T1000 (cell line): ENCODE data around the gene MCUB.
"Not testable (repeated sequence)": the region's sequence is repeated elsewhere in the genome, so short reads cannot be mapped to it uniquely, and the experiment has no call there.

Experiments used
- DNase-seq: peaks from one replicate; lab custom pipeline; 2025; ENCODE audit warnings: mixed read lengths; lab: John Stamatoyannopoulos, UW

The MCUB gene

DNA sequence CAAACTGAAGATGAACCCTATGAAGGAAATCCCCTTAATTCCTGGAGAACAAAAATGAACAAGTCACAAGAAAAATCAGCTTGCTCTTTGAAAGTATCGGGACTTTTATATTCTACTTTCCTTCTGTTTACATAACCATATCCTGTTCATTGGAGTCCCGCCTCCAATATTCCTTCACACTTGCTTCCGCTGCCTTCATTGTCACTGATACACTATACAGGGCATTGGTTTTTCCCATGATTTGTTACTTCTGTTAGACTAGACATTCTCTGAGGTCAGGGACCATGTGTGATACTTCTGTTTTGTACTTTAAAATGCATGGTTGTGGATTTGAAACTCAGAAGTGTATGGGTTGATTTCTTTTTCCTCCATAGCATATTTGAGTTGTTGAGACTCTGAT, 18.8 kb downstream of the MCUB start:
- DNase-seq = no peak

DNA sequence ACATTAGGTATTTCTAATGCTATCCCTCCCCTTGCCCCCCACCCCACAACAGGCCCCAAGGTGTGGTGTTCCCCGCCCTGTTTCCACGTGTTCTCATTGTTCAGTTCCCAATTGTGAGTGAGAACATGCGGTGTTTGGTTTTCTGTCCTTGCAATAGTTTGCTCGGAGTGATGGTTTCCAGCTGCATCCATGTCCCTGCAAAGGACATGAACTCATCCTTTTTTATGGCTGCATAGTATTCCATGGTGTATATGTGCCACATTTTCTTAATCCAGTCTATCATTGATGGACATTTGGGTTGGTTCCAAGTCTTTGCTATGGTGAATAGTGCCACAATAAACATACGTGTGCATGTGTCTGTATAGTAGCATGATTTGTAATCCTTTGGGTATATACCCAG, 20.0 kb downstream of the MCUB start:
- DNase-seq = not testable (repeated sequence)

DNA sequence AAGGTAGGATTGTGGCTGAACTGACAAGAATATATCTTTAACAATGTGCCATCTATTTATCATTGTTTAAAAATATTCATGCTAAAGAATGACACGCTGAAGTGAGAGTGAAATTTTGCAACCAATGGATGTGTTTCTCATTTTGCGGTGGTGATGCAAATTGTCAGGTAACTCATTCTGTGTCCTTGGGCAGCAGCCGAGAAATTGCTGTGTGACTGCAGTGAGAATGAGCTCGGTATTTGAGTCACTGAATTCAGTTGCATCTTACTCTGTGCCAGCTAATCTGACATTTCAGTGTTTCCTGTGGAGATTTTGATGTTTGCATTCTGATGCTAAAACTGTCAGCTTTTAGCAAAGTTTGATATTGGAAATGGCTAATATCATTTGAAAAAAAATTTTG, 28.1 kb downstream of the MCUB start:
- DNase-seq = no peak

DNA sequence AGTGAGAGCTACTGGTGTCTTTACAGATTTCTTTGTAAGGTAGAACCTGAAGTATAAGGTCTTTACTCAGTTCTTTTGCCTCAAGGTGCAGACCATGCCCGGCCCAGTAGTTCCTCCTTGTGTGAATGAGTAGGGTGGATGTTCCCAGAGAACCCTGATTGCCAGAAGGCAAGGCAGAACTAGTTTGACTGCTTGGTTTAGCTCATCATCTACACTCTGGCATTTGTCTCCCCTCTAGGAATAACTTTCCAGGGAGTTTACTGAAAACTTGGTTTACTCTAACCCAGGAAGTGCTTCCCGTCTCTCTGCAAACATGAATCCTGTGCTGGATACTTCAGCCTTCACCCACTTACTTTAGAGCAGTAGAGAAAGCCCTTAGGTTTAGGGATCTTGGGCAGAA, 29.1 kb downstream of the MCUB start:
- no peak for DNase-seq

DNA sequence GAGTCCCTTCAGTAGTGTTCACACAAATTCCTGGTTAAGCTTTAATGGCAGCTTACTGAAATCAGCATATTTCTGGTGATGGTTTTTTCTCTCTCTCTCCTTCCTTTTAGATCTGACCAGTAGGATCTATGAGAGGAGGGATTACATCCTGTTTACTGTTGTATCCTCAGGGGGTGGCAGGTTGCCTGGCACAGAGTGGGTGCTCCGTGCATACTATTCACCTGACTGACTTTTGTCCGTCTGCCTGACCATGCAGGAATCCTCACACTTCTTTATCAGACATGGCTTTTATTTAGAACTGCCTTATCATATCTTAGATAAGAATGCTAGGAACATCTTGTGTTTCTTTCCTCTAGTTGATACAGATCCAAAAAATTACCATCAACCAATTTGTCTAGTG, 29.6 kb downstream of the MCUB start:
- no peak for DNase-seq

DNA sequence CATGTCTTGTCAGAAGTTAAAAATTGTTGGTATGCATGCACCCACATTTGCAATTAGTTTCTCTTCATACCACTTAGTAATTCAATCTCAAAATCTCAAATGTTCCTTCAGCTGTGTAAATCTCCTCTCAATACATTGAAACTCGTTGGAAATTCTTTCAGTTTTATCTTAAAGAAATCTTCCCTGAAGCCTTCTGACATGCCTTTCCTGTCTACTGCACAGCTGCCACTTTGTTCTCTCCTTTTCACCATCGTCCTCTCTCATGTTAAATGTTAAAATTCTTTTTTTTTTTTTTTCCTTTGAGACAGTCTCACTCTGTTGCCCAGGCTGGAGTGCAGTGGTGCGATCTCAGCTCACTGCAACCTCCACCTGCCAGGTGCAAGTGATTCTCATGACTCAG, 30.9 kb downstream of the MCUB start:
- no peak for DNase-seq

DNA sequence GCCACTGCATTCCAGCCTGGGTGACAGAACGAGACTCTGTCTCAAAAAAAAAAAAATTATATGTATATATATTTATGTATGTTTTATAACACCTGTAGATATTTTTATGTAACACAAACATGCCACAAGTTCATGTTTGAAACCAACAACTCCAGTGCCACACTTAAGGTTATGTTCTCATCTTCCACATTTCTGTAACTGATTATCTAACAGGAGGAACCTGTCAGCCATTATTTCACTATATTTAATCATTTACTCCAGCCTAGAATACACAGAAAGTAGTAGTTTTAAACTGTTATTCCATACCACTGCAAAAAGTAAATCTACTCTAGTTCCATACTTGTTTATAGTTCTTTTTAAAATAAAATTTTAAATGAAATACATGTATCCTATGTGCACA, 32.3 kb downstream of the MCUB start:
- DNase-seq = no peak

DNA sequence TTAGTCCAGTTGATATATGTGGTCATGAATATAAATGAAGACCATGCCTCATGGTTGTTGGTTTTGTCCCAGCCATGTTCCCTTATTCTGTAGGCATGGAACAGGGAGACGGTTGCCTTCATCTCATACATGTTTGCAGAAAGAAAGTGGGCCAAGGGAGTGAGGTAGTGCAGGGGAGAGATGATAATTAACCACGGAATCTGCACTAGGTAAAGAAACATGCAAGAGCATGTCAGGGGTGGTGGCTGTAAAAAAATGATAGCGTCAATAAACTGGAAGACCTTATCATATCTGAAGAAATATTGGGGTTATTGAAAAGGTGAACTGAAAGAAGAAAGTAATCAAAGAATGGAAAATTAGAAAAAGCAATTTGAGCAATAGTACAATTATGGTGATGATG, 35.1 kb downstream of the MCUB start:
- not testable (repeated sequence) for DNase-seq

DNA sequence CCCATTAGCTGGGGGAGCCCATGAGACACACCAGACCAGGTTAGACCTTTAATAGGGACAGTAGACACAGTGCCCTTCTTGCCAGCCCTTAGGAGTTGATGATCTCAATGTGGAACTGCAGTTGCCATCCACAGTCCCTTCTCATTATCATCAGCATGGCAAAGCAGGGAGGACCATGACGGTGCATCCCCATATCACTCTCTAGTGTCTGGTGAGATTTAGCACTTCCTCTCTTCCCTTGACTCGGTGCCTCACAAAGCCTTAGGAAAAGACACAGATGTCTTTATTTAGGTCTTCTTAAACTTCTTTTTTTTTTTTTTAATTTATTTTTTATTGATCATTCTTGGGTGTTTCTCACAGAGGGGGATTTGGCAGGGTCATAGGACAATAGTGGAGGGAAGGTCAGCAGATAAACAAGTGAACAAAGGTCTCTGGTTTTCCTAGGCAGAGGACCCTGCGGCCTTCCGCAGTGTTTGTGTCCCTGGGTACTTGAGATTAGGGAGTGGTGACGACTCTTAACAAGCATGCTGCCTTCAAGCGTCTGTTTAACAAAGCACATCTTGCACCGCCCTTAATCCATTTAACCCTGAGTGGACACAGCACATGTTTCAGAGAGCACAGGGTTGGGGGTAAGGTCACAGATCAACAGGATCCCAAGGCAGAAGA, 36.5 kb downstream of the MCUB start:
- DNase-seq = not testable (repeated sequence)

DNA sequence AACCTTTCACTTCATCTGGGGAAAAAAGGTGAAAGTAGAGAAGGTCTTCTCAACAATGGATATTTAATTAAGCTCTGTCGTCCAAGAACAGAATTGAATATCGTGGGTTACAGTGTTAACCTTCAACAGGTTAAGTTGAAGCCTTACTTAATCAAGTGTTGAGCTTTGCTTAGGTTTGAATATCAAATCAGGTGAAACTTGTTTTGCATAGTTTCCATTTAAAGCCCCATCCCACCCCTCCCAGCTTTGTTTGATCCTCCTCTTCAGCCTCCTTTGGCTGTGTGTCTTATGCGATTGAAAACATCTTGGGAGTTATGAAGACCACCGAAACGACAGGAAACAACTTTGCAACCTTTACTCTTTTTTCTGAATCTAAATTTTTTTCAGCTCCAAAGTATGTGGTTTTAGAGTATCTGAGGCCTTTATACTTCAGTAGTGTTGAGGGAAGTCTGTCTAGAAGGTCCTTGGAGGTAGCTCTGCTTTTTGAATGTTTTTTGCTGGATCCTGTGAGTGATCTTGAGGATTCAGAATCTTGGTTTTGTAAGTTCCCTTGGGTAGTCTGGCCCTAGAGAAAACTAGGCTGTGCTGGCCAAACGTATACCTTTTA, 39.1 kb downstream of the MCUB start:
- no peak for DNase-seq

DNA sequence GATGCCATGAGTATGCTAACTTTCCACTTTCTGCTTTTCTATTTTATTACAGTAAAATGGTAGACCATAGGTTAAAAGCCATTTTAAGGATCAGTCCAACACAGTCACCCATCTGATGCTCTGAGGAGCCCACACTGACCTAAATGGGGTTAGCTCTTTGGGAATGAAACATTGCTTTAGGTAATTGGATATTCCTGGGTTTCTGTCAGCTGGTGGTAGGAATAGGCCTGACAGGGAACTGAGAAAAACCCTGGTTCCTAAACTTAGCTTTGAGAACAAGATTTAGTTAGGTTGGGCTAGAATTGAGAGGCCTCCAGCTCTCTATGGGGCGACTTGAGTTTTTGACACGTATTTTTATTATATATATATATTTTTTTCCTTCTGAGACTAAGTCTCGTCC, 40.4 kb downstream of the MCUB start:
- no peak for DNase-seq

DNA sequence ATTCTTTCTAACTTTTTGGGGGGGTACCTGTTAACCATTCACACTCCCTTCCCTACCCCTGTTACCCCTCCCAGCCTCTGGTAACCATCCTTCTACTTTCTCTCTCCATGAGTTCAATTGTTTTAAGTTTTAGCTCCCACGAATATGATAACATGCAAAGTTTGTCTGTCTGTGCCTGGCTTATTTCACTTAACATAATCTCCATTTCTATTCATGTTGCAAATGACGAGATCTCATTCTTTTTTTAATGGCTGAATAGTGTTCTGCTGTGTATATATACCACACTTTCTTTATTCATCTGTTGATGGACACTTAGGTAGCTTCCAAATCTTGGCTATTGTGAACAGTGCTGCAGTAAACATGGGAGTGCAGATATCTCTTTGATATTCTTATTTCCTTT, 41.3 kb downstream of the MCUB start:
- DNase-seq = no peak

DNA sequence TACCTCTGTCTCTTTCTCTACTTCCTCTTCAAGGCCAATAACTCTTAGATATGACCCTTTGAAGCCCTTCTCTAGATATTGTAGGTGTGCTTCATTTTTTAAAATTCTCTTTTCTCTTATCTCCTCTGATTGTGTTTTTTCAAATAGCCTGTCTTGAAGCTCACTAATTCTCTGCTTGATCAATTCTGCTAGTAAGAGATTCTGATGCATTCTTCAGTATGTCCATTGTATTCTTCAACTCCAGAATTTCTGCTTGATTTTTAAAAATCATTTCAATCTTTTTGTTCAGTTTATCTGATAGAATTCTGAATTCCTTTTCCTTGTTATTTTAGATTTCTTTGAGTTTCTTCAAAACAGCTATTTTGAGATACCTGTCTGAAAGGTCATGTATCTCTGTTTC, 47.9 kb downstream of the MCUB start:
- no peak for DNase-seq

DNA sequence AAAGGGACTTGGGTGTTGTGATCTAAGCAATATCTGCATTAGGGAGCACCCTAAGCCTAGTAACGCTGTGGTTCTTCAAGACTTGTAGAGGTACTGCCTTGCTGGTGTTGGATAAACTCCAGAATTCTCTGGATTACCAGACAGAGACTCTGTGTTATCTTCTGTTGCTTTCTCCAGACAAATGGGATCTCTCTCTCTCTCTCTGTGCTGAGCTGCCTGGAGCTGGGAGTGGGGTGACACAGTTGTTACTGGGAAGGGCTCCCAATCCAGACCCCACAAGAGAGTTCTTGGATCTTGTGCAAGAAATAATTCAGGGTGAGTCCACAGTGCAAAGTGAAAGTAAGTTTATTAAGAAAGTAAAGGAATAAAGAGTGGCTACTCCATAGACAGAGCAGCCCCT, 48.8 kb downstream of the MCUB start:
- no peak for DNase-seq

DNA sequence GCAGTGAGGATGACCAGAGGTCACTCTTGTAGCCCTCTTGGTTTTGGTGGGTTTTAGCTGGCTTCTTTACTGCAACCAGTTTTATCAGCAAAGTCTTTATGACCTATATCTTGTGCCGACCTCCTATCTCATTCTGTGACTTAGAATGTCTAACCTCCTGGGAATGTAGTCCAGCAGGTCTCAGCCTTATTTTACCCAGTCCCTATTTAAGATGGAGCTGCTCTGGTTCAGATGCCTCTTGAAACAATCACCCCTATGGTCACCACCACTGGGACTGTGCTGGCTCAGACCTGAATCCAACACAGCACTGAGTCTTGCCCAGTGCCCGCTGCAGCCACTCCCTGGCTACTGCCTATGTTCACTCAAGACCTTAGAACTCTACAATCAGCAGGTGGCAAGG, 49.4 kb downstream of the MCUB start:
- DNase-seq = no peak

DNA sequence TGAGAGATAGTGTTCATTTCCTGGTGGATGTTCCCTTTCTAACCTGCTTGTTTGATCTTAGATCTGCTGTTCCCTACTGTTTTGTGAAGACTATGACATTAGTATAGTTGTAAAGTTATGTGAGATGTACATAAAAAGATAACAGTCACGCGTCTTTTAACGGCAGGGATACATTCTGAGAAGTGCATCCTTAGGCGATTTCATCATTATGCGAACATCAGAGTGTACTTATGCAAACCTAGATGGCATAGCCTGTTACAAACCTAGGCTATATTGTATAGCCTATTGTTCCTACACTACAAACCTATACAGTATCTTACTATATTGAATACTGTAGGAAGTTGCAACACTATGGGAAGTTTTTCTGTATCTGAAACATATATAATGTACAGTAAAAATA, 50.4 kb downstream of the MCUB start:
- no peak for DNase-seq

DNA sequence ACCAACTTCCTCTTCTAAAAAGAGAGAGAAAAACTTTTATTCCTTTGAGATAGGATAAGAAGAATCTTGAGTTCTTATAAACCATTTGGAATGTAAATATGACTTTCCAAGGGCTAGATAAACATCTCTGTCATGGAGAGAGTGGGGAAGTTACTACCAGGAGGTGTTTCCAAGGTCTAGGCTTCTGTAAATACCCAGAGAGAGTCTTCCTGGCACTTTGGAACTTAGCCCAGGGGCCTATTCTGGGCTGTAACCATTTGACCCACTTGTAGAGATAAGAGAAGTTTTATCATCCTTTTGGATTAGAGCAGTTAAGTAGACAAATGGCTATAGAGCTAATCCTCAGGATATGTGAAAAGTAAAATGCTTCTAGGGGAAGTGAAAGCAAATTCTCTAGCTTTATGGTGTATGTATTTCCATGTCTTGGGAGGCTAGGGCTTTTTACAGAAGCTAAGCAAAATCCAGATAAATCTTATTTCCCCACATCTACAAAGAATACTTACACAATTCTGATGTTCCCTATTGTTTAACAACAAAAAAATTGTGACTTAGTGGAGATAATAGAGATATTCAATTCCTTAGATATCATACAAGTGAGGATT, 51.1 kb downstream of the MCUB start:
- DNase-seq = no peak

DNA sequence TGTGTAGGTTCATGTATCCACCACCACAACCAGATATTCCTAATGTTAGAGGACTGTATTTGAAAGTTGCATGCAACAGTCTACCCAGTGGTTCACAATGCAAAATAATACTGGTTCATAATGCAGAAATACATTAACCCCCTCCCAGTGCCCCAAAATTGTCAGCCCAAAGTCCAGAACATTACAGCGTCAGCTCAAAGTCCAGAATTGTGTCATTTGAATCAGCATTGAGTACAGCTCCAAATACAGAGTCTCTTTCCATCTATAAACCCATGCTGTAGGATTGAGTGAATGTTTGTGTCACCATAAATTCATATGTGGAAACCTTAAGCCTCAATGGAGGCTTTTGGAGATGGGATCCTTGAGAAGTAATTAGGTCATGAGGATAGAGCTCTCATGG, 54.0 kb downstream of the MCUB start:
- DNase-seq = no peak

DNA sequence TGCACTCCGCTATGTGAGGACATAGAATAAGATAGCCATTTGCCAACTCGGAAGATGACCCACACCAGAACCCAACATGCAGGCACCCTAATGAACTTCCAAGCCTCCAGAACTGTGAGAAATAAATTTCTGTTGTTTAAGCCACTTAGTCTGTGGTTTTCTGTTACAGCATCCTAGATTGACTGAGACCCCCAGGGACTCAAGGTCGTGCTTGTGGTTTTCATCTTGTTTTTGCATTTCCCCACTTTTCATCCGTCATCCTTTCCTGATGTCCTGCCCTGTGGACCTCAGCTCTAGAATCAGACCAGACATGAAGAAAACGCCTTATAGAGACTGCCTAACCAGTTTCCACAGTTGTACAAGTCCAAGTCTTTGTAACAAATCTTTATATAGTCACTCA, 54.4 kb downstream of the MCUB start:
- DNase-seq = no peak

DNA sequence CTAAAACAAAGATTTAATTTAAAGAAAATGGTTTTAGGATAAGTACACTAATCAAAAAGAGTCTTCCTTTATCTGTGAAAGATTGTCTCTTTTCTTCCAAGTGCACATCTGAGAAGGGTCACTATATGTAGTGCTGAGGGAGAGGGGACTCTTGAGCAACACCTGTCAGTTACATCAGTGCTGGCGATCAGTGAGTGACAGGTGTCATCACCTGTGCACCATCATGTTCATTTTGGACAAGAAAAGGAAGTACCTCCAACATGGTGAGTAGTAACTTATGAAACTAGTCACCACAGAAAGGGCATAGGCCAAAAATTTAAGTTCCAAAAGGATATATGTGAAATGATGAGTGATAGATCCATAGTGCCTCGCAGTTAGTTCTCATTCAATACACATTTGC, 55.7 kb downstream of the MCUB start:
- DNase-seq = no peak

DNA sequence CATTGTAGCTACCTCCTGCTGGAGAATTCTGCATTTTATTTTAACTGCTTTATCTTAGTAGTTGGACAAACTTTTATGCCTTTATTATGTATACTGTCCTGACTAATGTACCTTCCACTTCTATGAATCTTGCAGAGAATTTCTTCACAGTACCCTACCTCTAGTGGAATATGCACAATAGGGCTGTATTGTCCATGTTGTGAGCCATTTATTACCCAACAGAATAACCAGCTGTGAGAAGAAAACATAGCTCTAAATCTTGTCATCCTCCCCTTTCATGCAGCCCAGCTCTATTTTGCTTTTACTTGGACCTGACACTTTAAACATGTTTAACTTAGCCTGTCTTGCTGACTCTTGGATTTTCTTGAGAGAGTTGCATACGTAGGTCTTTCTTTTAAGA, 56.2 kb downstream of the MCUB start:
- no peak for DNase-seq

DNA sequence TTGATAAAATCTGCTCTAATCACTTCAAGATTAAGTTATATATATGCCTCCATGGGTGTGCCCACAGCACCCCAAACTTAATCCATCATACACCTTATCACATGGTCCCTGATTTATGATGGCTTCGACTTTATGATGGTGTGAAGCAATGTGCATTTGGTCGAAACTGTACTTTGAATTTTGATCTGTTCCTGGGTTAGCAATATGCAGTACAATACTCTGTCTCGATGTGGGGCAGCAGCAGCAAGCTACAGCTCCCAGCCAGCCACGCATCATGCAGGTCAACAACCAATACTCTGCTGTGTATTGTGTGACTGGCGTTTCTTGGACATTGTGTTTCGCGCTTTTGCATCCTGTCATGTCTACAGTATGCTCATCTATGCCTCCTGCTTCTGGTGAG, 62.6 kb downstream of the MCUB start:
- DNase-seq = no peak

DNA sequence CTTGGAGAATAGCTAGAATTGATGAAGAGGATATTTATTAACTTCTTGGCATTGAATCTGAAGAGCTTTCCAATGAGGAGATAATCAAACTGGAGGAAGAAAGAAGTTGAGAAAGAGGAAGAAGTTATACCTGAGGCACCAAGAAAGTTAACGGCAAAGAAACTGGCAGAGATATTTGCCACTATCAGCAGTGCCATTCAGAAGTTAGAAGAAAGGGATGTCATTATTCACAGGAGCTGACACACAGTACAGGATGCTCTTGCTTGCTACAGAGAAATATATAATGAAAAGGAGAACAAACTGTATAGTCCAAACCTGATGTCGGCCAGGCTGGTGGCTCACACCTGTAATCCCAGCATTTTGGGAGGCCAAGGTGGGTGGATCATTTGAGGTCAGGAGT, 64.5 kb downstream of the MCUB start:
- DNase-seq = no peak

DNA sequence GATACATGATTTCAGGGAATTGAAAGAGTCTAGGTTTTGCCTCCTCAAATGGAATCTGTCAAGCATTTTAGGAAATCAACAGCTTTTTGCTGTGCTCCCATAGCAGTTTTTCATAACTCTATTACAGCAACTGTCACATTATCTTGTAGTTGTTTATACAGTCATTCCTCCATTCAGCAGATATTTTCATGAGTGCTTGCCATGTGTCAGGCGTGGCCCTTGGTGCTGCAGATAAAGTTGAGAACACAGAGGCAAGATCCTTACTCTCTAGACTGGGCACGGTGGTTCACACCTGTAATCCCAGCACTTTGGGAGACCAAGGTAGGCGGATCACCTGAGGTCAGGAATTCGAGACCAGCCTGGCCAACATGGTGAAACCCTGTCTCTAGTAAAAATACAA, 67.3 kb downstream of the MCUB start:
- no peak for DNase-seq
